ENCODE measurements around the gene MAL.

The MAL gene

DNA sequence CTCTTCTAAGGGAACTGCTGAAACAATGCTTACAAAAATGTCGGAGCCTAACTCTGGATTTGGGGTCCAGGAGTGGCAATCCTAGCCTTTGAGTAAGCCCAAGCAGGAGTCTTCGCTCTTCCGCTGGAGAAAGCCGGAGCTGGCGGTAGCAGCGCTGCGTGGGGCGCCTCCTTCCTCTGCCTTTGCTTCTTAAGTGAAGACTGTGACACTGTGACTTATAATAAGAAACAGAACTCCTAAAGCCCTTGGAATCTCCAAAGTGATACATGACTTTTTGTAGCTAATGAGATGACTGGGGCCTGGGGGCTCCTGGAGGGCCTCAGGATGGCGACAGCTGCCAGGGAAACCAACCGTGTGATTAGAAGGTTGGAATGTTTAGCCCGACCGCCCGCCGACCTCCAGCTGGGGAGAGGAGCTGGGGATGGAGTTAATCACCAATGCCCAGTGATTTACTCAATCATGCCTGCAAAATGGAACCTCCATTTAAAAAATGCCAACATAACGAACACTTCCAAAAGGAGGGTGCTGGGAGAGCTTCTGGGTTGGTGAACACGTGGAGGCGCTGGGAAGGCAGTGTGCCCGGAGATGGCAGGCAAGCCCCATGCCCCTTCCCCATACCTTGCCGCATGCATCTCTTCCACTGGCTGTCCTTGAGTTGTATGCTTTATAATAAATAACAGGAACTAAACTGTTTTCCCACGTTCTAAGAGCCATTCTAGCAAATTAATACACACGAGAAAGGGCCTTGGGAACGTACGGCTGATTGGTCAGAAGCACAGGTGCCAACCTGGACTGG, 29.0 kb upstream of the MAL start:
- TF ChIP-seq, protein P1, sequence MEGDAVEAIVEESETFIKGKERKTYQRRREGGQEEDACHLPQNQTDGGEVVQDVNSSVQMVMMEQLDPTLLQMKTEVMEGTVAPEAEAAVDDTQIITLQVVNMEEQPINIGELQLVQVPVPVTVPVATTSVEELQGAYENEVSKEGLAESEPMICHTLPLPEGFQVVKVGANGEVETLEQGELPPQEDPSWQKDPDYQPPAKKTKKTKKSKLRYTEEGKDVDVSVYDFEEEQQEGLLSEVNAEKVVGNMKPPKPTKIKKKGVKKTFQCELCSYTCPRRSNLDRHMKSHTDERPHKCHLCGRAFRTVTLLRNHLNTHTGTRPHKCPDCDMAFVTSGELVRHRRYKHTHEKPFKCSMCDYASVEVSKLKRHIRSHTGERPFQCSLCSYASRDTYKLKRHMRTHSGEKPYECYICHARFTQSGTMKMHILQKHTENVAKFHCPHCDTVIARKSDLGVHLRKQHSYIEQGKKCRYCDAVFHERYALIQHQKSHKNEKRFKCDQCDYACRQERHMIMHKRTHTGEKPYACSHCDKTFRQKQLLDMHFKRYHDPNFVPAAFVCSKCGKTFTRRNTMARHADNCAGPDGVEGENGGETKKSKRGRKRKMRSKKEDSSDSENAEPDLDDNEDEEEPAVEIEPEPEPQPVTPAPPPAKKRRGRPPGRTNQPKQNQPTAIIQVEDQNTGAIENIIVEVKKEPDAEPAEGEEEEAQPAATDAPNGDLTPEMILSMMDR (IDR thresholded peaks at IDR 0.05; ENCODE audit: low read depth, low read length) = no peak
- in situ Hi-C loops (cut with HindIII; ENCODE audit: low sequenced_read_pairs) = no loop called here

DNA sequence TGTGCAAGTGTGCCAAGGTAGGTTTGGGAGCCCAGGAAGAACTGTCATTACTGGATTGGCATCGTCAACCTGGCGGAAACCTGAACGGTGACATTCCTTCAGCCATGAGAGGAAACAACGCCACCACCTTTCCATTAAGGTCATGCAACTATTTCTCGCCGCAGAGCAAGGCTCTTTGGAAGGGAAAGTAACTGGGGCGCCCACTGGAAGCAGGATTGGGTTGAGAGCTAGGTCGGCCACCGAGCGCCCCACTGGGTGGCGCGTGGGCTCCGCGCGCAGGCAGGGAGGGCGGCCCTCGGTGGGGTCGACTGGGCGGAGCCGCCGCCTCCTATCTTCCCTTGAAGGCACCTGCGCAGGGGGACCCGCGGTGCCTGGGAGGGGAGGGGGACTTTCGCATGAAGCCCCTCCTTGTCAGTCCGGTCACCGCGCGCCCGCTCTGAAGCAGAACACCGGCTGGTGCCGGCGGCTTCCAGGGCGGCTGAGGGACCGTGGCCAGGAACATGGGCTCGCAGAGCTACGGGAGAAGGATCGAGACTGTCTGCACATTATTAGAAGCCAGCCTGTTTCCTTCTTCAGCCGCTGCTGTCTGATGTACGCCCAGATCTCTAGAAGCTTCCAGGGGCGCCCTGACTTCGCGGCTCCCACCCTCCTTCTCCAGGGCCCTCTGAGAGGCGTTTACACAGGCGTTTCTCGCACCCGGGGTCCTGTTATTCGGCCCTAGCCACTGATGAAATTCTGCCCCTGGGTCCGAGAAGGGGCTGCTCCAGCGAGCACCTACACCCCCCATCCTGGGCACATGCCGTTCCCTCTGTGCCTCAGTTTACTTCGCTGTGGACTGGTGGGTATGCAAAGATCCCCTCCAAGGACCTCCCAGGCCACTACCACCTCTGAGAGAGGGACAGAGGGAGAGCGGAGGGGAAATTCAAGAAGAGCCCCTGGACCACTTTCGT, 27.3 kb upstream of the MAL start:
- DNase-seq (ENCODE audit: low read depth, low spot score) = no peak
- in situ Hi-C loops (cut with HindIII; ENCODE audit: low sequenced_read_pairs) = no loop called here
- TF ChIP-seq, protein P1 (IDR thresholded peaks at IDR 0.05; ENCODE audit: low read depth, low read length) = no peak
- H3K4me3 ChIP-seq (ENCODE audit: low read depth, low read length) = no peak overlapping the region

More for the DNA sequence above, 29.0 kb upstream of the MAL start:
- H3K4me3 ChIP-seq (ENCODE audit: low read depth, low read length) = no peak overlapping the region
- DNase-seq (ENCODE audit: low read depth, low spot score) = no peak

DNA sequence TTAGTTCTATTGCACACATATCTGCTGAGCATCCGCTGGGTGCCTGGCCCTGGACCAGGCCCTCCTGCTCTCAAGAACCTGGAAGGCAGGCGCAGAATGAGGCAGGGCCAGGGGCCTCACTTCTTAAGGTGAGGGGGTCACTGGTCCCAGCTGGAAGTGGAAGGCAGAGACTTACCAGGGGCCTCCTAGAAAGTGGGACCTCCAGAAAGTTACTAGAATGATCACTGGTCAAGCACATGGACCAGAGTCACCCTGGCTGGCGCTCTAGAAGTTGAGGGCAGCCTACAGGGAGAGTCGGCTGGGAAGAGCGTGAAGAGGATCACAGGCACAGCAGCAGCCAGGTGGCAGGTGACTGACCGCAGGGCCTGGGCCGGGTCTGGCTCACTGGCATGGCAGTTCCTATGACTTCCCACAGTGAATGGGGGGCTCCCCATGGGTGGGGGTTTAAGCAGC, 26.1 kb upstream of the MAL start:
- TF ChIP-seq, protein P1 (IDR thresholded peaks at IDR 0.05; ENCODE audit: low read depth, low read length) = no peak
- H3K4me3 ChIP-seq (ENCODE audit: low read depth, low read length) = no peak overlapping the region
- DNase-seq (ENCODE audit: low read depth, low spot score) = no peak
- in situ Hi-C loops (cut with HindIII; ENCODE audit: low sequenced_read_pairs) = no loop called here

DNA sequence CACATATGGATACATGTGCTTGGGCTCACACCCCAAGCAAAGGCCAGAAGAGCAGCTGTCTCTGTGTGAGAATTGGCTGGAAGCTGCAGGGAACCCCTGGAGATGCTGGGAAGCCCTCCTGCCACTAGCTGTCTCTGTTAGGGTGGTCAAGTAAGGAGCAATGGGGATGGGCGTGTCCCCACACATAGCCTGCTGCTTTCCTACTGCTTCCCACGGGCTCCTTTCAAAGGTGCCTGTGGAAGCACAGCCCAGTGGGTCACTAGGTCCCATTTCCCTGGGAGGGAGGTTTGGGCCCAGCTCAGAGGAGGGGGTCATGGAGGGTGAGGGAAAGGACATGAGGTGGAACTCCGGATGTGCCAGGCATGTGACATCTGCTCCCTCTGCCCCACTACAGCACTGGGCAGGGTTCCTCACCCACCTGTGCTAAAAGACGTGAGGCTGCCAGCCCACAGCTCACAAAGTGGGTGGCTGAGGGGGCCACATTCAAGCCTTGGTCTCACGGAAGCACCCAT, 24.4 kb upstream of the MAL start:
- TF ChIP-seq, protein P1 (IDR thresholded peaks at IDR 0.05; ENCODE audit: low read depth, low read length) = no peak
- no peak overlapping the region for H3K4me3 ChIP-seq (ENCODE audit: low read depth, low read length)
- in situ Hi-C loops (cut with HindIII; ENCODE audit: low sequenced_read_pairs) = no loop called here
- DNase-seq (ENCODE audit: low read depth, low spot score) = no peak

DNA sequence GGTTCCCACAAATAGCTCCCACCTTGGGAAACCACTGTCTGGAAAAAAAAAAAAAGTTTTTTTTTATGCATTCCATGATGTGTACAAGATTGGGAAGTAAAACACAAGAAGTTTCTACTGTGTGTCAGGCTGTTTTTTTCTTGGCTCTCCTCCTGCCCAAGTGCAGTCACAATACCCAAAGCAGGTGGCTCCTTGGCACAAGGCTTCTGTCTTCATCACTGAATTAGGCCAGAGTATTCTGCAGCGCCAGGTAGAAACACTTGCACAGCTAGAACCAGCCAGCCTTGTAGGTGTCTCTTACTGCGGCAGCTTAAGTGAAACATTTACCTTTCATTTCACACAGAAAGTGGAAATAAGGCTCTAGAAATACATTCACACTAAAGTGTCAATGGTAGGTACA, 23.8 kb upstream of the MAL start:
- TF ChIP-seq, protein P1 (IDR thresholded peaks at IDR 0.05; ENCODE audit: low read depth, low read length) = no peak
- DNase-seq (ENCODE audit: low read depth, low spot score) = no peak
- in situ Hi-C loops (cut with HindIII; ENCODE audit: low sequenced_read_pairs) = no loop called here
- H3K4me3 ChIP-seq (ENCODE audit: low read depth, low read length) = no peak overlapping the region

DNA sequence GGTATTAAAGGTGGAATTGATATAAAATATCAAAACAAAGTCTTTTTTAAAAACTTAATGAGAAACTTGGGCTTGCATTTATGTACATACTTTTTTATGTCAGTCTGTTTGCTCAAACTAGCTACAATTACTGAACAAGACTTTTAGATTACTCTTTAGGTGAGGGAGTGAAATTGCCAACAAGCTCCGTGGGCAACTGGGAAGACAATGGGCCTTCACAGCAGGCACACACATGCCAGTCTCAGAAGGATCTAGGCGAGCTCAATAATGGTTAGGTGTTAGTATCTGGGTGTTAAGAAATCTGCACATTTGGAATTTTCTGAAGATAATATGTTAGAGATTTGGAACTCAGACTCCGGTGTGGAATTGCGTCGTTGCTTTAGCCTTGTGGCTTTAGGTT, 23.0 kb upstream of the MAL start:
- H3K4me3 ChIP-seq (ENCODE audit: low read depth, low read length) = no peak overlapping the region
- in situ Hi-C loops (cut with HindIII; ENCODE audit: low sequenced_read_pairs) = no loop called here
- TF ChIP-seq, protein P1 (IDR thresholded peaks at IDR 0.05; ENCODE audit: low read depth, low read length) = no peak
- no peak for DNase-seq (ENCODE audit: low read depth, low spot score)
